HFF-Myc (cell line): ENCODE measurements around the gene ADH5.
"Not testable (repeated sequence)": the region's sequence is repeated elsewhere in the genome, so short reads cannot be mapped to it uniquely, and the experiment has no call there.

Experiments
- DNase-seq: peaks from one replicate; pipeline ENCODE4 v3.0.0-alpha.2; 2011; ENCODE audit warnings: low read depth; ENCODE audit errors: extremely low read depth
- H3K4me3 ChIP-seq: replicated peaks from 2 replicates; pipeline ENCODE4 v1.5.1; 2011; ENCODE audit warnings: low read depth, mild to moderate bottlenecking, control low read depth, low read length
- TF ChIP-seq, protein P1 (sequence below): IDR thresholded peaks from 2 replicates; pipeline ENCODE4 v1.5.1; 2012; ENCODE audit warnings: mild to moderate bottlenecking, low read depth, low read length, control low read depth; ENCODE audit errors: missing control alignments

The ADH5 gene

DNA sequence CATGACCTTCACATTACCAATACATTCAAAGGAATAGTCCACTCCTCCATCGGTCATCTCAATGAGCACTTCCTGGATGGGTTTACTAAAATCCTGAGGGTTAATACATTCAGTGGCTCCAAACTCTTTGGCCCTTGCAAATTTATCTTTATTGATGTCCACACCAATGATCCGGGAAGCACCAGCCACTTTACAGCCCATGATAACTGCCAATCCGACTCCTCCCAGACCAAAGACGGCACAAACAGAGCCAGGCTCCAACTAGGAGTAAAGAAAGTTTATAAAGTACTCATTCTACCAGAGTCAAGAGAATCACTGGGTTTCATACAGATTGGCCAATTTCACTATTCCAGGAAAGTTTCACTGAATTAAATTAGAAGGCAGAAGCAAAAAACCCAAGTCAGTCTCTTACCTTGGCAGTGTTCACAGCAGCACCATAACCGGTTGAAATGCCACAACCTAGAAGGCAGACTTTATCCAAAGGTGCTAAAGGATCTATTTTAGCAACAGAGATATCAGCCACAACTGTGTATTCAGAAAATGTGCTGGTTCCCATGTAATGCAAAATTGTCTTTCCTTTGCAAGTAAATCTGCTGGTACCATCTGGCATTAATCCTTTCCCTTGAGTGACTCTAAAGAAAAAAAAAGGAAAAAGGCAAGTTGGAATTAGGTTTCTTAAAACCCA is 12.2 kb downstream of the ADH5 start:
- TF ChIP-seq, protein P1, sequence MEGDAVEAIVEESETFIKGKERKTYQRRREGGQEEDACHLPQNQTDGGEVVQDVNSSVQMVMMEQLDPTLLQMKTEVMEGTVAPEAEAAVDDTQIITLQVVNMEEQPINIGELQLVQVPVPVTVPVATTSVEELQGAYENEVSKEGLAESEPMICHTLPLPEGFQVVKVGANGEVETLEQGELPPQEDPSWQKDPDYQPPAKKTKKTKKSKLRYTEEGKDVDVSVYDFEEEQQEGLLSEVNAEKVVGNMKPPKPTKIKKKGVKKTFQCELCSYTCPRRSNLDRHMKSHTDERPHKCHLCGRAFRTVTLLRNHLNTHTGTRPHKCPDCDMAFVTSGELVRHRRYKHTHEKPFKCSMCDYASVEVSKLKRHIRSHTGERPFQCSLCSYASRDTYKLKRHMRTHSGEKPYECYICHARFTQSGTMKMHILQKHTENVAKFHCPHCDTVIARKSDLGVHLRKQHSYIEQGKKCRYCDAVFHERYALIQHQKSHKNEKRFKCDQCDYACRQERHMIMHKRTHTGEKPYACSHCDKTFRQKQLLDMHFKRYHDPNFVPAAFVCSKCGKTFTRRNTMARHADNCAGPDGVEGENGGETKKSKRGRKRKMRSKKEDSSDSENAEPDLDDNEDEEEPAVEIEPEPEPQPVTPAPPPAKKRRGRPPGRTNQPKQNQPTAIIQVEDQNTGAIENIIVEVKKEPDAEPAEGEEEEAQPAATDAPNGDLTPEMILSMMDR = no peak
- no peak for DNase-seq
- H3K4me3 ChIP-seq = no peak overlapping the region

- no peak for DNase-seq
- no peak overlapping the region for H3K4me3 ChIP-seq
- TF ChIP-seq, protein P1 = no peak
These were observed 13.8 kb downstream of the ADH5 start for GRCh38 chr4:99074816-99075215.

DNA sequence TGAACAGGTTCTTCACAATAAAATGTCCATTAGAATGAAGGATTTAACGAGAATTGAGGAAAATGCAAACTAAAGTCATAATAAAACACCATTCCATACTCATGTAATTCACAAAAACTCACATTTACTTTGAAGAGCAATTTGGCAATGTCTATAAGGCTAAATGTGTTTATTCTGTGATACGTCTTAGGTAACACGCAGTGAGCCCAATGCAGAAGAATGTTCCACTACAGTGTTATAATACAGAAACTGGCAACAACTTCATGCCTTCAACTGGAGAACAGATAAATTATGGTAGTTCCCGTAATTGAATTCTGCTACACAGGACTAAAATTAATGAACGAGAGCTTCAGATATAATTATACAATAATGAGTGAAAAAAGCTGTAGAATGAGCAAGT is 17.4 kb downstream of the ADH5 start:
- no peak for DNase-seq
- TF ChIP-seq, protein P1 = no peak
- H3K4me3 ChIP-seq = no peak overlapping the region

DNA sequence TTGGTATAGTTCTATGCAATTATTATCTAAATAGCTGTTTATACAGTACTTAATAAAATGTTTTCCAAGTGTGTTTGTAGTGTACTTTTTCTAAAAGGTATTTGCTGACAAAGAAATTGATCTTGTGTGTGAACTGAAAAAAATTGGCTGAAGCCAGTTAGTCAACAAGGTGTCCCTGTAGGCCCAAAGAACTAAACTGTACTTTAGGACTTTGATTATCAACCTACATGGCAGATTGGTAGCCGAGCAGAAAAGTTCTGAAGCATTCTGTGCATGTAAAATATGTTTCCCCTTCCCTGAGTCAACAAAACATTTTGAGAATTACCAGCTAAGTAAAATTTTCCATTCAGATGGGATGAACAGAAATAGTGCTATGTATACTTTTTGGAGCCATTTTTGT is 21.0 kb downstream of the ADH5 start:
- DNase-seq = no peak
- TF ChIP-seq, protein P1 = no peak

GRCh38 chr4:99065521-99065920 is 23.1 kb downstream of the ADH5 start:
- DNase-seq, H3K4me3 ChIP-seq: not testable (repeated sequence)

More for the DNA sequence above, 21.0 kb downstream of the ADH5 start:
- no peak overlapping the region for H3K4me3 ChIP-seq

- H3K4me3 ChIP-seq = no peak overlapping the region
- TF ChIP-seq, protein P1 = no peak
- DNase-seq = no peak
These were observed 26.5 kb downstream of the ADH5 start for GRCh38 chr4:99062120-99062519.

DNA sequence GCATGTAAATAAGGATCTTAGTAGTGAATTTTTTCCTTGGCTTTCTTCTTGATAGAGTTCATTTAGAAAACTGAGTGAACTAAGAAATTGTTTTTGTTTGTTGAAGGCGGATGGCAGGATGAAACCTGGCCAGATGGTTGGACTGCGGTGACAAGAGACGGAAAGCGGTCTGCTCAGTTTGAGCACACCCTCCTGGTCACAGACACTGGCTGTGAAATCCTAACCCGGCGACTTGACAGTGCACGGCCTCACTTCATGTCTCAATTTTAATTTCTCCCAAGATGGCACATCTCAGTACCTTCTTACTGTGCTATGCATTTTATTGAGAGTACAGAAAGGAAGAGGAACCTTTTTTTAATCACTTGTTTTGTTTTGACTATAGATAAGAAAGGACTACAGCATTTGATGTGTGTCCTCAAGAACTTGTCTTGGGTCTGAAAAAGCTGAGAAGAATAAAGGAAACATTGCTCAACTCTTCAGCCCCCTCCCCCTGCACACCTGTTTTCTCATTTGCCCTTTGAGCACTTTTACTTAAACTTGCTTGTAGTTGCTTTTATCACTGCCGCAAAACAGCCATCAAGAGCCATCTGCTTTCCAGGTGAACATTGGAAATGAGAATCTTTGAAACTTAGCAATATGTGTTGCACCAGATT is 27.4 kb downstream of the ADH5 start:
- no peak for DNase-seq
- no peak overlapping the region for H3K4me3 ChIP-seq
- TF ChIP-seq, protein P1 = no peak
